Tongue (tissue), 2 donors: Measurements from ENCODE around the gene SNTB2. TPM values are rescaled to one million over a fixed set of nuclear protein-coding genes. Genes with fewer than 3 reads are reported as not detected.
"Not testable (repeated sequence)": the region's sequence is repeated elsewhere in the genome, so short reads cannot be mapped to it uniquely, and the experiment has no call there.

Experiments used
- DNase-seq: peaks from one replicate; pipeline ENCODE4 v3.0.0-alpha.2; 2015
- total RNA-seq: library from RNA; depleted of rRNA; stranded (reverse); fragments of >200 nt; gene quantifications from one replicate; pipeline ENCODE4 v1.2.3, GENCODE V29; 2014

The SNTB2 gene
- 63.9 TPM for total RNA-seq

- DNase-seq = peak; percentile 96
These were observed at the start of gene SNTB2 for GRCh38 chr16:69186642-69187445. SNTB2 (plus strand) TSS chr16:69187164; CDS start chr16:69187167, 3 bp downstream.

GRCh38 chr16:69138608-69139007, 48.4 kb upstream of the SNTB2 start:
- DNase-seq = no peak

GRCh38 chr16:69139464-69139863, 47.5 kb upstream of the SNTB2 start:
- not testable (repeated sequence) for DNase-seq

- DNase-seq = no peak
These were observed 46.0 kb upstream of the SNTB2 start for GRCh38 chr16:69141014-69141413.

DNA sequence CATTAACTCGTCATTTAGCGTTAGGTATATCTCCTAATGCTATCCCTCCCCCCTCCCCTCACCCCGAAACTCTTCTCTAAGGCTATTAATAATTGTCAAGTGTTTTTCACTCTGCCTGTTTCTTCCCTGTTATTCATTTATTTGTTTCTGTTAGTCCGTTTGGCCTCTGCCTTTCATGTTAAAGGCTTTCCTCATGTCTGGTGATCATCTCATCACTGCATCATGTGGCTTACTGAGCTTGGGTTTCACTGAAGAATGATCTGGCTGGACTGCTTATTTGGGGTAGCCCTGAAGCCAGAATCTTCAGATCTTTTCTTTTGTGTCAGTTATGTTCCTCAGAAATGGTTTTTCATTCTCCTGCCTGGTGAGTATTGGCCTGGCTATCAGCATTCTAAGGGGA, 45.0 kb upstream of the SNTB2 start:
- no peak for DNase-seq

DNA sequence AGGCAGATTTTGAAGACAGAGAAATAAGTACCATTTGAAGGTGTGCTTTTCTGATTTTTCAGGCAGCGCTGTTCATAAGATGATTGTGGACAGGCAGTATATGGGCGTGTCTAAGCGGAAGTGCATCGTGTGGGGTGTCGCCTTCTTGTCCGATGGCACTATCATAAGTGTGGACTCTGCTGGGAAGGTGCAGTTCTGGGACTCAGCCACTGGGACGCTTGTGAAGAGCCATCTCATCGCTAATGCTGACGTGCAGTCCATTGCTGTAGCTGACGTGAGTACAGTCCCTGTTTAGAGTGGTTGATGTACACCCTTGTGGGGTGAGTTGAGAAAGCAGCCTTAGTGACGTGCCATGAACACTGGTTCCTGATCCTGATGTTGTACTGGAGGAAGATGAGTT, 43.8 kb upstream of the SNTB2 start:
- no peak for DNase-seq

GRCh38 chr16:69145658-69146057, 41.3 kb upstream of the SNTB2 start:
- no peak for DNase-seq

GRCh38 chr16:69149621-69150020, 37.3 kb upstream of the SNTB2 start:
- DNase-seq = not testable (repeated sequence)

- DNase-seq = peak; percentile 92
These were observed 36.7 kb upstream of the SNTB2 start for GRCh38 chr16:69150146-69150865.

- DNase-seq = no peak
These were observed 29.8 kb upstream of the SNTB2 start for GRCh38 chr16:69157196-69157595.

DNA sequence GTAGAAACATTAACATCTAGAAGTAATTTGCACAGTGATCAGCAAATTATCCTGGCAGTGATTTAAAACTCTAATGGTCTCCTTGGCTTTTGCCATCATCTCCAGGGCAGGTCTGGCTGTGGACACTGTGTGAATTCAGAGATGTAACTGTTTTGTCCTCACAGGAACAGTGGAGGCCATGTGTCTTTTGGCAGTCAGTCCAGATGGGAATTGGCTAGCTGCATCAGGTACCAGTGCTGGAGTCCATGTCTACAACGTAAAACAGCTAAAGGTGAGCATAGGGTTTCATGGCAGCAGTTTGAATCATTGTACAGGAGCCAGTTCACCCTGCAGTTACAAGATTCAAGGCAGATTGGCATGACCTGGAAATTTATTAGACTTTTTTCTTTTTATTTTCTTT, 26.8 kb upstream of the SNTB2 start:
- no peak for DNase-seq

- DNase-seq = no peak
These were observed 21.4 kb upstream of the SNTB2 start for GRCh38 chr16:69165584-69165983.

- DNase-seq = no peak
These were observed 20.6 kb upstream of the SNTB2 start for GRCh38 chr16:69166221-69166833.

- no peak for DNase-seq
These were observed 19.7 kb upstream of the SNTB2 start for GRCh38 chr16:69166946-69167930.

DNA sequence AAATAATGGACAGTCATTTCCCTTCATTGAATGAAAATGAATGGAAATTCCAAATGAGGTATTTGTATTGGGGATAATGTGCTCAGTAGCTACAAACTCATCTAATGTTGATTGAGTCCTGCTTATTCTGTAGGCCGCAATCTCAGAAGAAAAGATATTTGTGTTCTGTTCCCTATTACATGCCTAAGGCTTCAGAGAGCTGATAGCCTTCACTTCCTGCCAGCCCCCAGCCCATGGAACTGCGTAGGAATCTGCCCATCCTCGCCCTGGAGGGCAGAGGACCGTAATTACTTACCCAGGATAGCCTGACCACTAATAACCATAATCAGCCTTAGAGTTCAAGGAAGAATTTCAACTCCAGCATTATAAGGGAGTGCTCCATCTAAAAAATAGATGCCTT, 17.9 kb upstream of the SNTB2 start:
- no peak for DNase-seq

DNA sequence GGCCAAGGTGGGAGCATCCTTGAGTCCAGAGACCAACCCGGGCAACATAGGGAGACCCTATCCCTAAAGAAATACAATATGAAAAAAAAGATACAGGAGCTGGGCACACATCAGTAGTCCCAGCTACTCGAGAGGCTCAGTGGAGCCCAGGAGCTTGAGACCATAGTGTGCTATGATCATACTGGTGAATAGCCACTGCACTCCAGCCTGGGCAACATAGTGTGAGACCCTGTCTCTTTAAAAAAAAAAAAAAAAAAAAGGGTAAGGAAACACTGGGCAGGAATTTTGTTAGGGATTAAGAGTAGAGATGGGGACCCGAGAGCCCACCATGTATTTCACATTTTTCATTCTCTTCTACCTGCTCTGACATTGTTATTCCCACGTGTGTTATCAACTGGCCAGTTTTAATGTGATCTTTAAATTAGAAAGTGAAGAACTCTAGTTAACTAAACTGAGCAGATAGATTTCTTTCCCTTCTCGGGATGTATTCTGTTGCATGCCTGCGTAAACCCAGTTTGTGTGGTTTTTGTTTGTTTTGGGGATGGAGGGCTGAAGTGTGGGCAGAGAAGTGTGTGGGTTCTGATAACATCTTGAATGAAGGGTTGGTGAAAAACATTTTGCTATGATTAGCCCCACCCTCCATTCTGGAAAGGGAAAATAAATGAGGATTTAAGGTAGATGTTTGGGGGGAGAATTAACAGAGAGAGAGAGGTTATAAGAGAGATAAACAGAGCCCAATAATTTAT, 17.2 kb upstream of the SNTB2 start:
- DNase-seq = no peak

DNA sequence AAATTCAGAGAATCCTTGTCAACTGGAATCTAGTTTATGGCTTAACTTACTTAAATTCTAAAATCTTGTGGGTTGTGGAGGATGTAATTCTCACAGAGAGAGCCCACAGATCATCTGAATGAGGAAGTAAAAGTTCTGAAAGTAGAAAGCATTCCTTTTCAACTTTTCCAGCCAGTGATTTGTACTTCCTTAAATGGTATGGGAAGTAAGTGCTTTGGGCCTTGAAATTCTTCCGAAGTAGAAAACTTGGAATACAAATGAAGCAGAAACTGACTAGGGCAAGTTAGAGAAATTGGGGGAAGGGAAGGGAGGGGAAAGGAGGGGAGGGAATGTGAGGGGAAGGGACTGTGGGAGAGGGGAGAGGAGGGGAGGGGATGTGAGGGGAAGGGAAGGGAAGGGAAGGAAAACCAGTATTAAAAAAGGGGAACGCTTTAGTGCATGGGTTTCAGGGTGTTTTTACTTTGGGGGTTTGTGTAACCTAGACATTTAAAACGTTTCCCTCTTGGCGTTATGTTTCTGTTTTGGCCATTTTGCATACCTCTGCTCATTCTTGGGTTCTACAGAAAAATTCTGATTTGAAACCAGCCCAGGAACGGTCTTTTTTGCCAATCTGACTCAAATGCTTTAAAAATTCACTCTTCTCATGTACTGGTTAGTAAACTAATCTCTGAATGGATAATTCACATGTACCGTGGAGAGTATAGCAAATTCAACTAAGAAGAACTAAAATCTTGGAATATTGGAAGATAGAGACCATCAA, 15.5 kb upstream of the SNTB2 start:
- DNase-seq = peak; percentile 30

DNA sequence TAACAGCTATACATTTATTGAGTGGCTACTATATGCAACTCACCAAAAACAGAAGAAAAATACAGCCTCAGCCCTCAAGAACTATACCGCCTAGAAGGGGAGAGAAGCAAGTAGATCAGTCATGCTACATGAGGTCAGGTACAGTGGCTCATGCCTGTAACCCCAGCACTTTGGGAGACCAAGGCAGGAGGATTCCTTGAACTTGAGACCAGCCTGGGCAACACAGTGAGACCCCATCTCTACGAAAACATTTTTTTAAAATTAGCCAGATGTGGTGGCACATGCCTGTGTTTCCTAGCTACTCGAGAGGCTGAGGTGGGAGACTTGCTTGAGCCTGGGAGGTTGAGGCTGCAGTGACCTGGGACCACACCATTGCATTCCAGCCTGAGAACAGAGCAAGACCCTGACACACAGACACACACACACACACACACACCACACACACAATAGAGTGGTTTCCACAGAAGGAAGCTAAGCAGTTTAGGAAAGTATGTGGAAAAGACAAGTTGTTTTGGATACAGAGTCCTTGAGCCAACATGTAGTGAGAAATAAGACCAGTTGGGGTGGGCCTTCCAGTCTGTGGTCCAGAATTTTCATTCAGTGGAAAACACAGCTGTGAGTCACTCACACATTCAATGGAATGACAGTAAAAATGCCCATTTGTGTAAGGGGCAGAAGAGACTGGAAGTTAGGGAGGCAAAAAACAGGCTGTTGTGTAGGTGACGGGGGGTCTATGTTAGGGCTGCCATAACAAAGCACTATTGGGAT, 10.7 kb upstream of the SNTB2 start:
- no peak for DNase-seq

GRCh38 chr16:69179328-69180010, 7.5 kb upstream of the SNTB2 start:
- DNase-seq = peak; percentile 93
